Measurements from ENCODE around the gene OLFML2B. TPM values are rescaled to one million over a fixed set of nuclear protein-coding genes. Genes with fewer than 3 reads are reported as not detected.

Gene OLFML2B
- total and polyA plus RNA-seq, 4 donors, result 3.0 to 52.2 (median 11.7) TPM

DNA sequence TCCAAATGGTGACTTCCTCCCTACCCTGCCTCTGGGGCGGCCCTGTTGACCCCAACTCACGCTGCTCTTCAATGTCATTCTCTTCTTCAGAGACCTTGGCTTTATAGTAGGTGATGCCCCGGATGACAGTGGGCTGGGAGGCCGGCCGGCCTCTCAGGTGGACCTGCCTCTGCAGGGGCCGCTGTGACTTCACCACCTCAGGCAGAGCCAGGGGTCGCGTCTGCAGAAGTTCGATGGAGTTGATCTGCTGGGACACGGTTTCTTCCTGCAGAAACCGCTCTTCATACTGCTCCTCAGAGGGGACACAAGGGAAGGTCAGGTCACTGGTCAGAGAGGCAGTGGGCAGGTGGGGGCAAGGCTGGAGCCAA lies 23.6 kb downstream of the OLFML2B start:
- WGBS, 2 donors, result 94 to 99% methylated on average over 11 of the region's 11 CpGs
- Histone ChIP-seq H3K9ac (ENCODE audit: insufficient read depth in 1 of 2, low read length in 2 of 2) (no peak overlapping the region), H3K4me3 (no peak overlapping the region), H3K9me3 (ENCODE audit: control insufficient read depth in 4 of 4, insufficient read depth in 3 of 4, low read length in 3 of 4) (peaks cover 0 to 5% (median 0%) of the 10 kb centered on the region in 4 donors), H3K27me3 (ENCODE audit: control insufficient read depth in 3 of 3, insufficient read depth in 3 of 3, low read length in 2 of 3) (no peaks in the 10 kb centered on the region), H3K4me1 (ENCODE audit: control insufficient read depth in 5 of 5, insufficient read depth in 5 of 5, low read length in 5 of 5) (no peaks in the 10 kb centered on the region), H3K36me3 (ENCODE audit: control insufficient read depth in 4 of 4, insufficient read depth in 4 of 4, low read length in 4 of 4) (peaks cover 0 to 9% (median 0%) of the 10 kb centered on the region in 4 donors), H3K27ac (ENCODE audit: low read depth in 1 of 2, low read length in 1 of 2) (no peak overlapping the region)
- TF ChIP-seq, protein P1, sequence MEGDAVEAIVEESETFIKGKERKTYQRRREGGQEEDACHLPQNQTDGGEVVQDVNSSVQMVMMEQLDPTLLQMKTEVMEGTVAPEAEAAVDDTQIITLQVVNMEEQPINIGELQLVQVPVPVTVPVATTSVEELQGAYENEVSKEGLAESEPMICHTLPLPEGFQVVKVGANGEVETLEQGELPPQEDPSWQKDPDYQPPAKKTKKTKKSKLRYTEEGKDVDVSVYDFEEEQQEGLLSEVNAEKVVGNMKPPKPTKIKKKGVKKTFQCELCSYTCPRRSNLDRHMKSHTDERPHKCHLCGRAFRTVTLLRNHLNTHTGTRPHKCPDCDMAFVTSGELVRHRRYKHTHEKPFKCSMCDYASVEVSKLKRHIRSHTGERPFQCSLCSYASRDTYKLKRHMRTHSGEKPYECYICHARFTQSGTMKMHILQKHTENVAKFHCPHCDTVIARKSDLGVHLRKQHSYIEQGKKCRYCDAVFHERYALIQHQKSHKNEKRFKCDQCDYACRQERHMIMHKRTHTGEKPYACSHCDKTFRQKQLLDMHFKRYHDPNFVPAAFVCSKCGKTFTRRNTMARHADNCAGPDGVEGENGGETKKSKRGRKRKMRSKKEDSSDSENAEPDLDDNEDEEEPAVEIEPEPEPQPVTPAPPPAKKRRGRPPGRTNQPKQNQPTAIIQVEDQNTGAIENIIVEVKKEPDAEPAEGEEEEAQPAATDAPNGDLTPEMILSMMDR (IDR thresholded peaks at IDR 0.05; ENCODE audit: control extremely low read depth, extremely low read depth), result no peak
- ATAC-seq (ENCODE audit: insufficient read depth, low FRiP score) (no peak), DNase-seq (no peak)

DNA sequence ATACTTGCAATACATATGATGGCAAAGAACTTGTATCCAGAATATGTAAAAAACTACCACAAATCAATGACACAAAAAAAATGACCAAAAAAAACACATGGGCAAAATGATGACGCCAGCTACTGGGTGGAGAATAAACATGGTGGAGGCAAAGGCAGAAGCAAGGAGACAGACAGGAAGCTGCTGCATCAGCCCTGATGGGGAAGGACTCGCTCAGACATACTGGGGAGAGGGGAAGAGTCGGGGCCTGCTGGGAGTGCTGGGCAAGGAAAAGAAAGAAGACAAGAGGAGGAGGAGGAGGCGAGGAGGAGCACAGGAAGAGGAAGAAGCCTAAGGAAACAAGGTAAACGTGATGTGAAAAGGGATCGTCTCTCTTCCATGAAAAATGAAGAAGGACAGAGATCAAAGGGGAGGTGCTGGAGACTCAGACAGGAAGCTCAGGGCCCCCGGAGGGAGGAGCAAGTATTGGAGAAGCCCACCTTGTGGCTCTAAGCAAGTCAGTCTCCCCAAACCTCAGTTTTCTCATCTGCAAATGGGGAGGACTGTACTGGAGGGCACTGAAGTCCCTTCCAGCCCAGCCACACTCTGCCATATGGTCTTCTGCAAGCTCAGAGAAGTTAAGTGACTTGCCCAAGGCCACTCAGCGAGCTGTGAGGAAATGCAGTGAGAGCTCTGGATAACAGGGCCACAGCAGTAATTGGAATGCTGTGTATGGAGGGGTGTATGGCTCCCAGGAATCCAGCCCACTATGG lies 24.2 kb downstream of the OLFML2B start:
- 44 to 61% methylated on average over 8 of the region's 8 CpGs for WGBS, 2 donors
- no peak overlapping the region for H3K4me3 ChIP-seq
- H3K27me3 ChIP-seq (ENCODE audit: control insufficient read depth in 3 of 3, insufficient read depth in 3 of 3, low read length in 2 of 3), result no peaks in the 10 kb centered on the region
- no peak overlapping the region for H3K9ac ChIP-seq (ENCODE audit: insufficient read depth in 1 of 2, low read length in 2 of 2)
- ATAC-seq (ENCODE audit: insufficient read depth, low FRiP score) (no peak), DNase-seq (no peak)
- TF ChIP-seq, protein P1 (IDR thresholded peaks at IDR 0.05; ENCODE audit: control extremely low read depth, extremely low read depth), result no peak
- no peak overlapping the region for H3K27ac ChIP-seq (ENCODE audit: low read depth in 1 of 2, low read length in 1 of 2)
- H3K36me3 ChIP-seq (ENCODE audit: control insufficient read depth in 4 of 4, insufficient read depth in 4 of 4, low read length in 4 of 4), result peaks cover 0 to 9% (median 0%) of the 10 kb centered on the region in 4 donors
- peaks cover 0 to 4% (median 0%) of the 10 kb centered on the region in 5 donors for H3K4me1 ChIP-seq (ENCODE audit: control insufficient read depth in 5 of 5, insufficient read depth in 5 of 5, low read length in 5 of 5)
- peaks cover 0 to 5% (median 0%) of the 10 kb centered on the region in 4 donors for H3K9me3 ChIP-seq (ENCODE audit: control insufficient read depth in 4 of 4, insufficient read depth in 3 of 4, low read length in 3 of 4)

DNA sequence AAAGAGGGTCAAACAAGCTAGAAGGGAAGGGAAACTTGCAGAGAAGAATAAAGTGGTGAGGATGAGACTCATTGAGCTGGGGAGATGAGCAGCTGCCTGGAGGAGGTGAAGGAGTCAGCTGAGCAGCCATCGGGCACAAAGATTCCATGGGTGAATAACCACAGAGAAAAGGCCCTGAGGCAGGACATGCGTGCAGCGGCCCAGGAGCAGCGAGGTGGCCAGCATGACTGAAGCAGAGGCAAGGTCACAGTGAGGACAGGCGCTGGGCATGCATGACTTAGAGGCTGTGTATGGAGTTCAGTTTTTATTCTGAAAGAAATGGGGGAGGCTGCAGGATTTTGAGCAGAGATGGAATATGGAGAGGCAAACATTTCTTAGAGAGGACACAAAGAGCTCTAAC lies 24.9 kb downstream of the OLFML2B start:
- Histone ChIP-seq H3K4me1 (ENCODE audit: control insufficient read depth in 5 of 5, insufficient read depth in 5 of 5, low read length in 5 of 5) (peaks cover 0 to 5% (median 3%) of the 10 kb centered on the region in 5 donors), H3K27ac (ENCODE audit: low read depth in 1 of 2, low read length in 1 of 2) (no peak overlapping the region), H3K9ac (ENCODE audit: insufficient read depth in 1 of 2, low read length in 2 of 2) (no peak overlapping the region), H3K9me3 (ENCODE audit: control insufficient read depth in 4 of 4, insufficient read depth in 3 of 4, low read length in 3 of 4) (peaks cover 0 to 5% (median 0%) of the 10 kb centered on the region in 4 donors), H3K36me3 (ENCODE audit: control insufficient read depth in 4 of 4, insufficient read depth in 4 of 4, low read length in 4 of 4) (peaks cover 0 to 9% (median 0%) of the 10 kb centered on the region in 4 donors), H3K27me3 (ENCODE audit: control insufficient read depth in 3 of 3, insufficient read depth in 3 of 3, low read length in 2 of 3) (no peaks in the 10 kb centered on the region), H3K4me3 (no peak overlapping the region)
- no peak for ATAC-seq (ENCODE audit: insufficient read depth, low FRiP score)
- TF ChIP-seq, protein P1 (IDR thresholded peaks at IDR 0.05; ENCODE audit: control extremely low read depth, extremely low read depth), result no peak
- 94 to 95% methylated on average over 5 of the region's 5 CpGs for WGBS, 2 donors
- DNase-seq, result no peak
